HG02571 (cell line): ENCODE data around the gene ARPC1B.
A peak's percentile ranks its signal among the peaks of the same experiment; 100 is the strongest.
"Not testable (repeated sequence)": the region's sequence is repeated elsewhere in the genome, so short reads cannot be mapped to it uniquely, and the experiment has no call there.

Experiments
- ATAC-seq: cut with Tn5 transposase; IDR thresholded peaks from one replicate; pipeline ENCODE4 v1.9.1; 2021; ENCODE audit warnings: mild to moderate bottlenecking, moderate library complexity; ENCODE audit not compliant: unreplicated experiment

The ARPC1B gene

DNA sequence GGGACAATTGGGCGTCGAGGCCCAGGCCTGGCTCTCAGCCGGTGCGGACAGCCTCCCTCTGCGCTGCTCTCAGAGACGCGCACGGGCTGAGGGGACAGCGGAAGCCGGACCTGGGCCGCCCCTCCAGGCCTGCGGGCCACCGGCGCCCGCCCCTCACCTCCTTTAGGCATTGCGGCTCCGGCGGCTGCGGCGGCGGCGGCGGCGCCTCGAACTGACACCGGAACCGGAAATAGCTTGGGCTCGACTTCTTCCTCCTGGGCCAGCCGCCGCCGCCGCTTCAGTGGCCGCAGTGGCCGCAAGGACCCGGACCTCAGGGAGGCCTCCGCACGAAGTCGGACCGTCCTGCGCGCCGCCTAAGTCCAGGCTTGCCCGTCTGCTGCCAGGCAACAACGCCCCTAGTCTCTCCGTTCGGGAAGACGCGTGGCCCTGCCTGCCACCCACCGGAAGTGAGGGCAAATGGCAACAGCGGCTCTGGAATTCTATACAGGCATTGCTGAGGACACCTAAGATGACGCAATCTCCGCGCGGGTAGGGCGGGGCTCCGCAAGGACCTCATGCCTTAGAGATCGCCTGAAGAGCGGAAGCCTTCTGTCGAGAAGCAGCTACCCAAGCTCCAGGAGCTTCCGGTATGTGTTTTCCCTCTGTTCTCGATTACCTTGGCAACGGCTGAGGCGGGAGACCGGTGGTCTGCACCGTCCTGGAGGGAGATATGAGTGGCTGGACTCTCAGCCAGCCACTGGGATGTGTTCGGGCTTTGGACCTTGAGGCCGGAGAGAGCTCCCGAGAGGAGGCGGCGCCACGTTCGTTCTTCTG is 34.1 kb downstream of the ARPC1B start, which contains the start of the genes BUD31 and PDAP1:
Gene BUD31, plus strand, starts transcription at position 591 of the 813 bp plus-strand sequence. CDS start 2,124 bp downstream, outside the sequence.
Gene PDAP1, minus strand, starts transcription at position 219 of the 813 bp plus-strand sequence. Its CDS starts 49 bp downstream, at position 170.
- ATAC-seq, result peak; percentile 76

DNA sequence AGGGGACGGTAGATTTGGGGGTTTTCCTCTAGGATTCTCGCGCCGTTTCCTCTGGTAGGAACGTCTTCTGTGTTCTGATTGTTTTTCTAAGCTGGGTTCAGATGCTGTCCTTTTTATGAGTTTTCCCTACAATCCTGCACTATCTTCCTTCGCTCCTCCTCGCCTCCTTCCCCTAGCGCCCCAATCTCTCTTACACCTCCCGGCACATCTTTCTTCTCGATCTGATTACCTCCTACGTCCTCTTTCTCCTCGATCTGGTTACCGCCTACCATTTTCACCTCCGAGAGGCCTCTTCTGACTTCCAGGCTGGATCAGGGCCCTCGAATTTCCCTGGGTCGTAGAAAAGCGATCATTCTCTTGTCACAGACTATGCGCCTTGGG is 34.7 kb downstream of the ARPC1B start:
- no peak for ATAC-seq

DNA sequence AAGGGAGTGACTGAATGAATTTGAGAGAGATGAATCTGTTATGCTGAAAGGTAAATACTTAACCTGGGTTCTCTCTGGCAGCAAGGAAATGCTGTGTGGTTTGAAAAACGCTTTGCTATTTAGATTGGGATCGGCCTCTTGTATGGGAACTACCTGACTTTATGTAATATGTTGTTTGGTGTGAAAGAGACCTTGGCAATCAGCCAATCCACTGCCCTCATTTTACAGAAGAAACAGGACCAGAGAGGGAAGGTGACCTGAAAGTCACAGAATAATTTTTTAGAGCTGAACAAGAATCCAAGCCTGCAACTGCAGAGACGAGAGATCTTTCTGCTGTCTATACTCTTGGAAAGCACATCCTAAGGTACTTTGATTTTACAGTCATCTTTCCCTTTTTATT is 35.3 kb downstream of the ARPC1B start:
- no peak for ATAC-seq

DNA sequence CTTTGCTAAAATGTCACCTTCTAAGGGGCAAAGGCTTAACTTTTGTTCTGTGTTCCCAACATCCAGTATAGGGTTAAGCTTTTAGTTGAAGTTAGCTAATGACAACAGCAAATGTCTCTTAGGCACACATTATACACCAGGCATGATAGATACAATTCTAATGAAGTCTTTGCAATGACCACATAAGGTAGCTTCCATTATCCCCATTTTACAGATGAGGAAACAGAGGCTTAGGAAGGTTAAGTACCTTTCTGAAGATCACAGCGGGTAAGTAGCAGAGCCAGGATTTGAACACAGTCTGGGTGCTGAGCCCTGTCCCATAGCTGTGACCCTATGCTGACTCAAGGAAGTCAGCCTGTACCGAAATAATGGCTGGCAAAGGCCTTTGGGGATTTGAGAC is 36.1 kb downstream of the ARPC1B start:
- ATAC-seq, result no peak

DNA sequence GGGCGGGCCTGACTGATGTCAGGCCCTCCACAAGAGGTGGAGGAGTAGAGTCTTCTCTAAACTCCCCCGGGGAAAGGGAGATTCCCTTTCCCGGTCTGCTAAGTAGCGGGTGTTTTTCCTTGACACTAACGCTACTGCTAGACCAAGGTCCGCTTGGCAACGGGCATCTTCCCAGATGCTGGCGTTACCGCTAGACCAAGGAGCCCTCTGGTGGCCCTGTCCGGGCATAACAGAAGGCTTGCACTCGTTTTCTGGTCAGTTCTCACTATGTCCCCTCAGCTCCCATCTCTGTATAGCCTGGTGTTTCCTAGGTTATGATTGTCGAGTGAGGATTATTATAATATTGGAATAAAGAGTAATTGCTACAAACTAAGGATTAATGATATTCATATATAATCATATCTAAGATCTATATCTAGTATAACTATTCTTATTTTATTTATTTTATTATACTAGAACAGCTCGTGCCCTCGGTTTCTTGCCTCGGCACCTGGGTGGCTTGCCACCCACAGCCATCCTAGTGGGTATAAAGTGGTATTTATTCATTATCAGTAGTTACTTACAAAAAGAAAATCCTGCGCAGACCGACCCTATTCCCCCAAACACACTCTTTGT is 41.1 kb downstream of the ARPC1B start:
- ATAC-seq, result not testable (repeated sequence)

DNA sequence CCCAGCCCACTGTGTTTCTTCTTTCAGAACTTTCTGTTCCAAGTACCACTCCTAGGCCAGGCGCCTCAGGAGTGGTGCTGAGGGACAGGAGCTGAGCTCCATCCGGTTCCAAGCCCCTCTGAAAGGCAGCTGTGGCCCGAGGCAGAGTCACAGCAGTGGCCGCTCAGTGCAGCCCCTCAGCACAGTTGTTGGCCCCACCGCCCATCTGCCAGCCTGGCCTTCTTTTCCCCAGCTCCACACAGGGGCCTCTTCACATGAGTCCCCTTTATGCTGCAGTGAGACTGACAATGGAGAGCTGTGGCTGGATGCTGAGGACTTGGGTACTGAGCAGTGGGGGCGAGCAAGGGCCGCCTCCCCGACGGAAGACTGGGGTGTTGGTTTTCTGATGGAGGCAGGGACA is 43.7 kb downstream of the ARPC1B start:
- ATAC-seq, result no peak

DNA sequence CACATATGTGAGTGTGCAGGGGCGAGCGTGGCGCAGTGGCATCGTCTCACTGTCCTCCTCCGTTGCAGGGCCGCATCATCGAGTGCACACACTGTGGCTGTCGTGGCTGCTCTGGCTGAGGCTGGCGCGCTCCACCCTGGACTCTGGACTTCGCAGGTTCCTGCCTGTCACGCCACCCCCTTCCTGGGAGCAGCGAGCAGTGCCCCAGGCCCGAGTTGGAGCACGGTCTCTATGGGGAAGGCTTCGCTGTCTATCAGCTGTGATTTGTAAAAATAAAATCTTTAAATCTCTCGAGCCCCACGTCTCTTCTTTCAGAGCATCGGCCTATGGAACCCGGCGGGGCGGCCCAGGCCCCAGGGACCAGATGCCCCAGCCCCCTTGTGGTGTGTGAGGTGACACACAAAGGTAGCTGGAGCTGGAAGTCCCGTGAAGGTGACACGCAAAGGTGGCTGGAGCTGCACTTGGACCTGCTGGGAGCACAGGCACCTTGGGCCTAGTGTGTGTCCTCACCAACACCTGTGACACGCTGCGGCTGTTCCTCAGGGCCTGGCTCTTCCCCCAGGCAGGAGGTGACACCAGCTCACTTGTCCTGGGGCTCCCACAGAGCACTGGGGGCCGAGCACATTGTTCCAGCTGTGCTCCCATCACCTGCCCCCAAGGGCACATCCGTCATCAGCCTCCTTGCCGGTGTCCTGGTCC is 44.9 kb downstream of the ARPC1B start:
- ATAC-seq, result no peak

DNA sequence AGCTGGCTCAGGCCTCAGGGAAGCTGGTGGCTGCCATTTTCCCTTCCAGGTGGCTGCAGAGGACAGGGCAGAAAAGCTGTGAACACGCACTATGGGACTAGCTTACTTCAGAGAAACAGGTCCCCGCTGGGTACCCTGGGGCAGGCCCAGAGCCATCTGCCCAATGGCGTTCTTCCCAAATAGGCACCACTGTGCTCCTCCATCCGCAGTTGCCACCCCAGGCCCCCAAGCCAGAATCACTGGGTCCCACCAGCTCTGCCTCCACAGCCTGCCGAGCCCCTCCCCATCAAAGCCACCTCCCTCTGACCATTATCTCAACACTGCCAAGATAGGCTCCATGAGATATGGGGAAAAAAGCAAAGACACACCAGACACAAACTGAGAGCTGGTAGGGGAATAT is 45.7 kb downstream of the ARPC1B start:
- ATAC-seq, result no peak

DNA sequence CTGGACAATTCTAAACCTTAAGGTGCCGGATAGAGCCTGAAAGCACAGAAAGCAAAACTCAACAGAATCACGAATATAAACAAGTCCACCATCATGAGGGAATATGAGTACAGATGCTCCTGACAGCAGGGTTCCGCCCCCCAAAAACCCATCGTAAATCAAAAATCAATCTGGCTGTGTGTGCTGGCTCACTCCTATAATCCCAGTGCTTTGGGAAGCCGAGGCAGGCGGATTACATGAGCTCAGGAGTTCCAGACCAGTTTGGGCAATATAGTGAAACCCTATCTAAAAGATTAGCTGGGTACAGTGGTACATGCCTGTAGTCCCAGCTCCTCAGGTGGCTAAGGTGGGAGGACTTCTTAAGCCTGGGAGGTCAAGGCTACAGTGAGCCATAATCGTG is 46.5 kb downstream of the ARPC1B start:
- no peak for ATAC-seq

DNA sequence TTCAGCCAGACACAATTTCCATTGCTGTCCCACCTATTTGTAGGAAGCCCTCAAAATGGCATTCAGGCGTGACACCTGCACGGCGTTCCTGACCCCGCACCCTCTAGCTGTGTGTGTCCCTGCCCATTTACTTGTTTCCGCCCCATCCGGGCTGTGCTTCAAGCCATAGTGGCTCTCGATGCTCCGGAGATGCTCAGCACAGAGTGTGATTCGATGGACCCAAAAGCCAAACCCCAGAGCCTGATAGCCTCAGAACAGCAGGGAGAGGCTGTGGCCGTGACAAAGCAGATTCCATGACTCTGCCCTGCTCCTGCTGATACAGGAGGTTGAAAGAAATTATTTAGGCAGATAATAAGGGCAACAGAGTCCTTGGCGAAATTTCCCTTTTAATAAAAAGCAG is 47.7 kb downstream of the ARPC1B start:
- no peak for ATAC-seq

DNA sequence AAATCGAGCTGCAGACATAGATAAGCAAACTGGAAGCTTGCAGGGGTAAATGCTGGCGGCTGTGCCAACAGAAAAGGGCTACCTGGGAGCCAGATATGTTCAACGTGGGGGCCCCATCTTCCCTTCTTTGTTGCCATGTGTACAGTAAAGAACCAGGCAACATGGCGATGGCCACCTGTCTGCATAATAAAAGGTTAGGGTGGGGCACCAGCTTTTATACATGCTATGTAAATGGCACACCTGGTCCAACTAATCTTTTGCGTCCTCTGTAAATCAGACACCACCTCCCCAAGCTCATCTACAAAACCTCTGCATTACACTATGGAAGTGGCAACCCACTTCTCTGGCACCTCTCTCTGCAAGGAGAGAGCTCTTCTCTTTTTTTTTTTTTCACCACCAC is 48.1 kb downstream of the ARPC1B start:
- no peak for ATAC-seq

DNA sequence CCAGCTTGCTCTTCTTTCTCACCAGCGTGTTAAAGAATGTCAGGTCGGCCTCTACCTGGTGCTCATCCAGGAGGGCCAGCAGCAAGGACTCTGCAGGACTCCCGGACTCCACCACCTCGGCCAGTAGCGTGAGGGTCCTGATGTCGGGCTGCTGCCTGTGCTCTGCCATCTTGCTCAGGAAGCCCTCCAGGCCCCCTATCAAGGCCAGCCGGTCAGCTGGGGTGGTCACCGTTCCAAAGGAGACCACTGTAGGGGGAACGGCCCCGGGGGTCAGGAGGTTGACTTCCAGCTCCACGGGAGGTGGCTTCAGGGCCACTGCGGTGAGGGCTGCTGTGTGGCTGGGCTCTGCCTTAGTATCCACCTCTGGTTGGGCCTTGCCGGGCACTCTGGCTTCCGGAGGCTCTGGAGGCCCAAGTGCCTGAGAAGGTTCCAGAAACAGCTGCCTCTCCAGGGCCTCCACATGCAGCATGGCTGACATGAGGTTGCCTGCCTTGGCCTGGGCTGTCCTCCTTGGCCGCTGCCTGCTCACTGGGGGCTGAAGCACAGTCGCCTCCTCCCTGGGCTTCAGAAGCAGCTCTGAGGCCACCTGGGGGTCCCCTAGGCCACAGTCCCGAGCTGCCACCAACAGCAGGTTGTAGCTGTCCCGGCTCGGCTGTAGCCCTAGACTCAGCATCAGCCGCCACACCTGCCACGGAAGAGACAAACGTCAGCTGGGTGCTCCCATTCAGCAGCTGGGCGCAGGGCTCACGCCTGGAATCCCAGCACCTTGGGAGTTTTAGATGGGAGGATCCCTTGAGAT is 50.6 kb downstream of the ARPC1B start:
- ATAC-seq, result no peak

DNA sequence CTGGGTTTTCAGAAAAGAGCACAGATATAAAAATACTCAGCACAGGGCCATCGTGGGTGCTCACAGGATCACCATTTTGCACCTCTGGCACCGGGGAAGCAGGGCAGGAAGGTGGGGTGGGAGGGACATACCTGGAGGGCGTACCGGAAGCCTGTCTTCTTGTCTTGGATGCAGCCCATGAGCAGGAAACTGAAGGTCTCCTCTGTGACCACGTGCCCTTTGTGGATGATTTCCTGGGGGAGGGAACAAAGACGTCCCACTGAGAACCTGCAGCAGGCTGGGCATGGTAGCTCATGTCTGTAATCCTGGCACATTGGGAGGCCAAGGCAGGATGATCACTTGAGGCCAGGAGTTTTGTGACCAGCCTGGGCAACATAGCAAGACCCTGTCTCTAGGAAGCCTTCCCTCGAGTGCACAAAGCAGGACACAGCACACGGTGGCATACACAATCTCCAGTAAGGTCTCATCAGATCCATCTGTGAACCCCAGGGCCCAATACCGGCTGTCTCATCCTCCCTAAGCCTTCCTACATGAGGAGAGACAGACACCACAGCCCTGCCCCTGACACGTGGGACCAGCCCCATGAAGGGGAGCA is 54.5 kb downstream of the ARPC1B start:
- ATAC-seq, result no peak

DNA sequence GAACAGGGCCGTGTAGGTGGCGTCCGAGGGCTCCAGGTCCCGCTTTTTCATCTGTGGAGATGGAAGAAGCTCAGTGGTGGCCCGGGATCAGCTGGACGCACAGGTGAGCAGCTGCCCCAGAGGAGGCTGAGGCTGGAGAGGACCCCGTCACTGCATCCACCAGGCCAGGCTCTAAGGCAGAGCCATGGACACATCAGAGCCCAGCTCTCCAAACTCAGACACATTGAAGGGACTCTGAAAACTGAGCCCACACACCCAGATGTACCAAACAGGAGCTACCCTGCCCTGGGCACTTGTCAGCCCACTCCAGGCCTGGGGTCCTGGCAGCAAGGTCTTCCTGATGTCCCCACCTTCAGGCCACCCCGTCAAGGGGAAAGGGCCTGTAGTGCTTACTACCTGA is 55.2 kb downstream of the ARPC1B start:
- no peak for ATAC-seq

DNA sequence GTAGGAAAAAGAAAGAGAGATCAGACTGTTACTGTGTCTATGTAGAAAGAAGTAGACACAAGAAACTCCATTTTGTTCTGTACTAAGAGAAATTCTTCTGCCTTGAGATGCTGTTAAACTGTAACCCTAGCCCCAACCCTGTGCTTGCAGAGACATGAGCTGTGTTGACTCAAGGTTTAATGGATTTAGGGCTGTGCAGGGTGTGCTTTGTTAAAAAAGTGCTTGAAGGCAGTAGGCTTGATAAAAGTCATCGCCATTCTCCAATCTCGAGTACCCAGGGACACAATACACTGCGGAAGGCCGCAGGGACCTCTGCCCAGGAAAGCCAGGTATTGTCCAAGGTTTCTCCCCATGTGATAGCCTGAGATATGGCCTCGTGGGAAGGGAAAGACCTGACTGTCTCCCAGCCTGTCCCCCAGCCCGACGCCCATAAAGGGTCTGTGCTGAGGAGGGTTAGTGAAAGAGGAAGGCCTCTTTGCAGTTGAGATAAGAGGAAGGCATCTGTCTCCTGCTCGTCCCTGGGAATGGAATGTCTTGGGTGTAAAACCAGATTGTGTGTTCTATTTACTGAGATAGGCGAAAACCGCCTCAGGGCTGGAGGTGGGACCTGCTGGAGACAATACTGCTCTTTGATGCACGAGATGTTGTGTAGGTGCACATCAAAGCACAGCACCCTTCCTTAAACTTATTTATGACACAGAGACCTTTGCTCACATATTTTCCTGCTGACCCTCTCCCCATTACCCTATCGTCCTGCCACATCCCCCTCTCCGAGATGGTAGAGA is 57.4 kb downstream of the ARPC1B start:
- ATAC-seq, result not testable (repeated sequence)

DNA sequence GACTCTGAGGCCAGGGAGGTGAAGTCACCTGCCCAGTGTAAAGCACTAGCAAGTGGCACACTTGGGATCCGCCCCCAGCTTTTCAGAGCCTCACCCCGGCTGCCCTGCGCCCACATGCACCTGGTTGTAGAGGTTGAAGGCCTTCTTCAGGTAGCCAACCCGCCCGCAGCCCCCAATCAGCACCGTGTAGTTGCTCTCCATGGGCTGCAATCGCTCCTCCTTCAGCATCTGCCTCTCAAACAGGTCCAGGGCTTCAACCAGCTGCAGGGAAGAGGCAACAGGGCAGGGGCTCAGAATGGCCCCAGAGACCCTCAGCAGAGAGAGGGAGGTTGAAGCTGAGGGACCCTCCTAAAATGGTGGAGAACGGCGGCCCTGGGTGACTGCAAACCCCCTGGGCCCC is 58.6 kb downstream of the ARPC1B start:
- ATAC-seq, result no peak

DNA sequence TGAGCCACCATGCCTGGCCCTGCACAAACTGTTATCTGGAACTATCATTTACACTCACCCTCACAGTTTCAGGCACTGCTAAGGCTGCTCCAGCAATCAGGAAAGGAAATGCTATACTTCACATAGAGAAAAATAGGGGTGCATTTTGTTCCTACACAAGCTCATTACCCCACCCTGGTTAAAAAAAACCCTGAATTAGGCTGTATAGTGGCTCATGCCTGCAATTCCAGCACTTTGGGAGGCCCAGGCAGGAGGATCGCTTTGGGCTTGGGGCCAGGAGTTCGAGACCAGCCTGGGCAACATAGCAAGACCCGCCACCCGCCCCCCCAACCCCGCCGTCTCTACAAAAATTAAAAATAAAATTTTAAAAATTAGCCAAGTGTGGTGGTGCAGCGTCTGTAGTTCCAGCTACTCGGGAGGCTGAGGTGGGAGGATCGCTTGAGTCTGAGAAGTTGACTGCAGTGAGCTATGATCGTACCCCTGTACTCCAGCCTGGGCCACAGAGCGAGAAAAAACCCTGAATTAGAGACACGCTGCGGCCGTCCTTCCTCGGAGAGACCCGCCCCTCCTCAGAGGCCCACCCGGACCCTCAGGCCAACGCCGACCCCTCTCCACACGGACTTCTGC is 63.5 kb downstream of the ARPC1B start:
- peak; percentile 2 for ATAC-seq

DNA sequence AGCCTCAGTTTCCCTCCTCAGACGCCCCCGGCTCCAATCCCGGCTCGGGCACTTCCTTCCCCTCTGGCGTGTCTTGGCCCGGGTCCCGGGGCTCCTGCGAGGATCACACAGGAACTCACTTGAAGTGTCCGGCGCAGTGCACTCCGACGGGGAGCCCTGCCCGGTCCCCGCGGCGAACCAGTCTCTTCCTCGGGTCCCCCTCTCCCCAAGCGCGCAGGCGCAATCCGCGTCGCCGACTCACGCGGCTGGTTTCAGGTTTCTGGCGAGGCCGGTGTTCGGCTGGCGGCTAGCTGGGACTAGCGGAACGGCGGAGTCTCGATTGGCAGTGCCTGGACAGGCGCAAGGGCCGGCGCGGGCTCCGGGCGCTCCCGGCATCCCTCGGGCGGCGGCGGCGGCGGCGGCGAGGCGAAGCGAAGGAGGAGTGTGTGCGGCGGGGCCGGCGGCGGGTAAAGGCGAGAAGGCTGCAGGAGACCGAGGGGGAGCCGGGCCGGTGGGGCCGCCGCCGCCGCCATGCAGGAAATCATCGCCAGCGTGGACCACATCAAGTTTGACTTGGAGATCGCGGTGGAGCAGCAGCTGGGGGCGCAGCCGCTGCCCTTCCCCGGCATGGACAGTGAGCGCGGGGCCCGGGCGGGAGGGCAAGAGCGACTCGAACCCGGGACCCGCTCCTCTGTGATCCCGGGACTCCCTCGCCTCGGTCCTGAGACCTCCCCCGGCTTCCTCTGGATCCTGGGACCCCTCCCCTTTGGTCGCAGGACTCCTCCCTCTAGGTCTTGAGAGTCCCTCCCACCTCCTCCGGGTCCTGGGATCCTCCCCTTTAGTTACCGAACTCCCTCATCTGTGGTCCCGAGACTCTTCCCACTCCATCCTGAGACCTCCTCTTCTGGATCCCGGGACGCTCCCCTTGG is 64.3 kb downstream of the ARPC1B start, which contains the start of the genes CPSF4 and PTCD1:
Gene CPSF4, plus strand, starts transcription at position 371 of the 908 bp plus-strand sequence. Its CDS starts 140 bp downstream, at position 511.
Gene PTCD1, minus strand, starts transcription at position 226 of the 908 bp plus-strand sequence. CDS start 3,556 bp downstream, outside the sequence.
- ATAC-seq, result peak; percentile 82
